ENCODE measurements around the gene GOLGA8J.

DNA sequence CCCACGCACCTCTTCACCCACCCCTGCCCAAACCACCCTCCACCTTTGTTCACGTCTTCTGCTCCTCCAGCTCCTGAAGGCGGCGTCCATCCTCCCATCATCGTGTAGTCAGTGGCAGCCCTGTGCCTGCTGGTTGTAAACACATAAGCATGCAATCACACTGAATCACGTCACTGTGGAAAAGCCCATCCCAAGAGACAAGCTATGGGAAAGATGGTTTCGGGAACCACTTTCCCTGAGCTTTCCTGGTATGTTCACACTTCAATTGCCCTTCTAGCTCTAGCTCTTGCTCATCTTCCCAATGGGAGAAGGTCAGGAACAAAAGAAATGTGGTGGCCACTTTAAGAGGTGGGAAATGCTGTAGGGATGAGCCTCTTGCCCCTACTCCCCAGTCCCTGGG, 14.4 kb upstream of the GOLGA8J start:
- TF ChIP-seq, protein P1, sequence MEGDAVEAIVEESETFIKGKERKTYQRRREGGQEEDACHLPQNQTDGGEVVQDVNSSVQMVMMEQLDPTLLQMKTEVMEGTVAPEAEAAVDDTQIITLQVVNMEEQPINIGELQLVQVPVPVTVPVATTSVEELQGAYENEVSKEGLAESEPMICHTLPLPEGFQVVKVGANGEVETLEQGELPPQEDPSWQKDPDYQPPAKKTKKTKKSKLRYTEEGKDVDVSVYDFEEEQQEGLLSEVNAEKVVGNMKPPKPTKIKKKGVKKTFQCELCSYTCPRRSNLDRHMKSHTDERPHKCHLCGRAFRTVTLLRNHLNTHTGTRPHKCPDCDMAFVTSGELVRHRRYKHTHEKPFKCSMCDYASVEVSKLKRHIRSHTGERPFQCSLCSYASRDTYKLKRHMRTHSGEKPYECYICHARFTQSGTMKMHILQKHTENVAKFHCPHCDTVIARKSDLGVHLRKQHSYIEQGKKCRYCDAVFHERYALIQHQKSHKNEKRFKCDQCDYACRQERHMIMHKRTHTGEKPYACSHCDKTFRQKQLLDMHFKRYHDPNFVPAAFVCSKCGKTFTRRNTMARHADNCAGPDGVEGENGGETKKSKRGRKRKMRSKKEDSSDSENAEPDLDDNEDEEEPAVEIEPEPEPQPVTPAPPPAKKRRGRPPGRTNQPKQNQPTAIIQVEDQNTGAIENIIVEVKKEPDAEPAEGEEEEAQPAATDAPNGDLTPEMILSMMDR (IDR thresholded peaks at IDR 0.05; ENCODE audit: insufficient read depth, low read length, poor library complexity, severe bottlenecking) = no peak
- no peak for TF ChIP-seq EZH2phosphoT487 (conservative IDR thresholded peaks at IDR 0.05; ENCODE audit: low read length)

Data from SU-DHL-6 (cell line).